GM12864 (cell line): Measurements from ENCODE around the gene TOGARAM2.

ENCODE experiments used
- DNase-seq: peaks from one replicate; pipeline ENCODE4 v3.0.0-alpha.2; 2011; ENCODE audit warnings: low read depth
- H3K4me3 ChIP-seq: 2 replicates; pipeline ENCODE4 v1.5.1; 2011; ENCODE audit warnings: mild to moderate bottlenecking, low read depth, low read length, control low read depth
- TF ChIP-seq, protein P1 (sequence below): IDR thresholded peaks from 2 replicates; pipeline ENCODE4 v1.5.1; 2011; ENCODE audit warnings: low read depth, mild to moderate bottlenecking, moderate library complexity, low read length, control low read depth, inconsistent platforms; ENCODE audit errors: missing control alignments

The TOGARAM2 gene

GRCh38 chr2:29011418-29012060, 30.4 kb downstream of the TOGARAM2 start:
- TF ChIP-seq, protein P1, sequence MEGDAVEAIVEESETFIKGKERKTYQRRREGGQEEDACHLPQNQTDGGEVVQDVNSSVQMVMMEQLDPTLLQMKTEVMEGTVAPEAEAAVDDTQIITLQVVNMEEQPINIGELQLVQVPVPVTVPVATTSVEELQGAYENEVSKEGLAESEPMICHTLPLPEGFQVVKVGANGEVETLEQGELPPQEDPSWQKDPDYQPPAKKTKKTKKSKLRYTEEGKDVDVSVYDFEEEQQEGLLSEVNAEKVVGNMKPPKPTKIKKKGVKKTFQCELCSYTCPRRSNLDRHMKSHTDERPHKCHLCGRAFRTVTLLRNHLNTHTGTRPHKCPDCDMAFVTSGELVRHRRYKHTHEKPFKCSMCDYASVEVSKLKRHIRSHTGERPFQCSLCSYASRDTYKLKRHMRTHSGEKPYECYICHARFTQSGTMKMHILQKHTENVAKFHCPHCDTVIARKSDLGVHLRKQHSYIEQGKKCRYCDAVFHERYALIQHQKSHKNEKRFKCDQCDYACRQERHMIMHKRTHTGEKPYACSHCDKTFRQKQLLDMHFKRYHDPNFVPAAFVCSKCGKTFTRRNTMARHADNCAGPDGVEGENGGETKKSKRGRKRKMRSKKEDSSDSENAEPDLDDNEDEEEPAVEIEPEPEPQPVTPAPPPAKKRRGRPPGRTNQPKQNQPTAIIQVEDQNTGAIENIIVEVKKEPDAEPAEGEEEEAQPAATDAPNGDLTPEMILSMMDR: no peak
- no peak overlapping the region for H3K4me3 ChIP-seq
- no peak for DNase-seq

GRCh38 chr2:29012211-29012681, 31.1 kb downstream of the TOGARAM2 start:
- H3K4me3 ChIP-seq: no peak overlapping the region
- no peak for DNase-seq
- TF ChIP-seq, protein P1: no peak

DNA sequence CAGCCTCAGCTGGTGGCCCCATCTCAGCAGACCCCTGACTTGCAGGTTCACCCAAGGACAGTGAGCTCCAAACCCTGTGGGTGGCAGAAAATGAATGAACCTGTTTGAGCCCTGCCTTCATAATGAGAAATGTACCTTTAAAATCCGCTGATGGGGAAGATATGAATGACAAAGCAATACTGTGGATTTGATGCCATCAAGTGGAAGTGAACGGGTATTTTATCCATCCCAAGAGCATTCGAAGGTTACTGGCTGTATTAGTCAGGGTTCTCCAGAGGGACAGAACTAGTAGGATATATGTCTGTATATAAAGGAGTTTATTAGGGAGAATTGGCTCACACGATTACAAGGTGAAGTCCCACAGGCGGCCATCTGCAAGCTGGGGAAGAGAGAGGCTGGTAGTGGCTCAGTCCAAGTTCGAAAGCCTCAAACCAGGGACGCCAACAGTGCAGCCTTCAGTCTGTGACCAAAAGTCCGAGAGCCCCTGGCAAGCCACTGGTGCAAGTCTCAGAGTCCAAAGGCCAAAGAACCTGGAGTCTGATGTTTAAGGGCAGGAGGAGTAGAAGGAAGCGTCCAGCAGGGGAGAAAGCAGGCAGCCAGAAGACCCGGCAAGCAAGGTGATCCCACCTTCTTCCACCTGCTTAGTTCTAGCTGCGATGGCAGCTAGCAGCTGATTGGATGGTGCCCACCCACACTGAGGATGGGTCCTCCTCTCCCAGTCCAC, 32.1 kb downstream of the TOGARAM2 start:
- no peak overlapping the region for H3K4me3 ChIP-seq
- no peak for DNase-seq
- TF ChIP-seq, protein P1: no peak

GRCh38 chr2:29014331-29014730, 33.2 kb downstream of the TOGARAM2 start:
- DNase-seq: no peak
- TF ChIP-seq, protein P1: no peak
- no peak overlapping the region for H3K4me3 ChIP-seq

- DNase-seq: no peak
- TF ChIP-seq, protein P1: no peak
- H3K4me3 ChIP-seq: no peak overlapping the region
Observed at GRCh38 chr2:29014811-29015421, 33.8 kb downstream of the TOGARAM2 start.

DNA sequence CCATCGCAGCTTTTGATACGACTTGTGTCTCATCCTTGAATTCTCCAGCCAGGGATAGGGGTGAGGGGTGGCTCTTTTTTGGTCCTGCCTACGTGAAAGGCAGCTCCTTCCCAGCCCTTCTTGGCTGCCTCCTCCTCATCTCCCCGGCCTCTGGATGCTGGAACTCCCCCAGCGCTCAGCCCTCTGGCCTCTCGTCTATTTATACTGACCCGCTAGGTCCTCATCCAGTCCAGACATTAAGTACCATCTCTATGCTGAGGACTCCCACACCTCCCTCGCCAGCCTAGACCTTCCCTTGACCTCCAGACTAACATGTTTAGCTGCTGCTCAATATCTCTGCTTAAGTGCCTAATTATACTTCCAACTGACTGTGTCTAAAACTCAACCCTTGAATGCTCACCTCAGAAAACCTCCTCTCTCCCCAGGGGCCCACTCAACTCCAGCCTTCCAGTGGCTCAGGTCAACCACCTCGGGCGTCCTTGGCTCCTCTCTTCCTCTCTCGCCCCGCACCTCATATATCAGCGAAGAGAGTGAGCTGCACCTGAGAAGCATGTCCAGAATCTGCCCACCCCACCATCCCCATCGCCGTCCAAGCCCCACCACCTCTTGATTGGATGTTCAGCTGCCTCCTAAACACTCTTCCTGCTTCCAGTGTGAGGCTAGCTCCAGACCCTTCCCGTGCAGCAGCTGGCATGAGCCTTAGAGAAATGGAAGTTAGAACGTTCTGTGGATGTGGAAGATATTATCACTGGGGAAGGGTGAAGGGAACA, 34.8 kb downstream of the TOGARAM2 start:
- no peak overlapping the region for H3K4me3 ChIP-seq
- DNase-seq: no peak
- TF ChIP-seq, protein P1: no peak
